ENCODE results near the gene UVRAG.

UVRAG gene

GRCh38 chr11:75814677-75815344, at the start of gene UVRAG:
Gene UVRAG, plus strand, starts transcription at chr11:75815210. Its CDS starts 198 bp downstream, at chr11:75815408.
- Histone ChIP-seq H2AFZ (ENCODE audit: low read length) (peak within 1 kb of the TSS; percentile 74), H3K27ac (ENCODE audit: low read length) (peak within 1 kb of the TSS; percentile 74; the same call in 1 of the 2 replicates), H3F3A (ENCODE audit: insufficient read depth, low read length) (peaks cover 9% of the 10 kb centered on the region; the same call in 1 of the 2 replicates), H3K4me2 (ENCODE audit: low read depth, low read length) (peak within 1 kb of the TSS; percentile 88), H3K27me3 (replicated peaks; ENCODE audit: insufficient read depth, low read length) (no peaks in the 10 kb centered on the region), H4K20me1 (ENCODE audit: insufficient read depth, low read length) (0 out of 2 replicates have a peak, but pooled peaks cover 6% of the 10 kb centered on the region), H3K9me2 (replicated peaks; ENCODE audit: insufficient read depth, low read length) (no peaks in the 10 kb centered on the region), H3K4me1 (ENCODE audit: low read length) (peaks cover 33% of the 10 kb centered on the region), H3K9ac (ENCODE audit: low read length) (peak within 1 kb of the TSS; percentile 81), H3K79me2 (ENCODE audit: low read length) (peaks cover 40% of the 10 kb centered on the region), H3K36me3 (replicated peaks; ENCODE audit: insufficient read depth, low read length) (no peaks in the 10 kb centered on the region), H3K4me3 (ENCODE audit: low read length) (peak within 1 kb of the TSS; percentile 98), H3K9me3 (replicated peaks; ENCODE audit: insufficient read depth, low read length) (no peaks in the 10 kb centered on the region)
- TF ChIP-seq EZH2phosphoT487 (IDR thresholded peaks at IDR 0.05; ENCODE audit: low read length) (no peak), CTCF (IDR thresholded peaks at IDR 0.05; ENCODE audit: low read length) (no peak), EZH2 (optimal IDR thresholded peaks at IDR 0.05; ENCODE audit: low read depth, low read length) (no peak)
- peak; percentile 97 for DNase-seq

- Histone ChIP-seq H3F3A (ENCODE audit: insufficient read depth, low read length) (no peaks in the 10 kb centered on the region; the same call in 1 of the 2 replicates), H2AFZ (ENCODE audit: low read length) (no peak overlapping the region), H3K9me2 (replicated peaks; ENCODE audit: insufficient read depth, low read length) (no peaks in the 10 kb centered on the region), H3K79me2 (ENCODE audit: low read length) (peaks cover 7% of the 10 kb centered on the region), H3K4me3 (ENCODE audit: low read length) (no peak overlapping the region), H4K20me1 (ENCODE audit: insufficient read depth, low read length) (no peaks in the 10 kb centered on the region), H3K4me1 (ENCODE audit: low read length) (peaks cover 14% of the 10 kb centered on the region), H3K4me2 (ENCODE audit: low read depth, low read length) (no peak overlapping the region), H3K9me3 (replicated peaks; ENCODE audit: insufficient read depth, low read length) (no peaks in the 10 kb centered on the region), H3K36me3 (replicated peaks; ENCODE audit: insufficient read depth, low read length) (no peaks in the 10 kb centered on the region), H3K27me3 (replicated peaks; ENCODE audit: insufficient read depth, low read length) (no peaks in the 10 kb centered on the region), H3K9ac (ENCODE audit: low read length) (no peak overlapping the region), H3K27ac (ENCODE audit: low read length) (no peak overlapping the region)
- TF ChIP-seq EZH2 (optimal IDR thresholded peaks at IDR 0.05; ENCODE audit: low read depth, low read length) (no peak), CTCF (IDR thresholded peaks at IDR 0.05; ENCODE audit: low read length) (no peak), EZH2phosphoT487 (IDR thresholded peaks at IDR 0.05; ENCODE audit: low read length) (no peak)
- no peak for DNase-seq
These were observed 48.4 kb upstream of the UVRAG start for GRCh38 chr11:75766443-75767227.

GRCh38 chr11:75767228-75767572, 47.8 kb upstream of the UVRAG start:
- Histone ChIP-seq H3K9me3 (replicated peaks; ENCODE audit: insufficient read depth, low read length) (no peaks in the 10 kb centered on the region), H3K9me2 (replicated peaks; ENCODE audit: insufficient read depth, low read length) (no peaks in the 10 kb centered on the region), H3K4me2 (ENCODE audit: low read depth, low read length) (no peak overlapping the region), H3K4me1 (ENCODE audit: low read length) (peaks cover 14% of the 10 kb centered on the region), H2AFZ (ENCODE audit: low read length) (no peak overlapping the region), H3F3A (ENCODE audit: insufficient read depth, low read length) (no peaks in the 10 kb centered on the region; the same call in 1 of the 2 replicates), H3K27me3 (replicated peaks; ENCODE audit: insufficient read depth, low read length) (no peaks in the 10 kb centered on the region), H3K27ac (ENCODE audit: low read length) (no peak overlapping the region), H4K20me1 (ENCODE audit: insufficient read depth, low read length) (no peaks in the 10 kb centered on the region), H3K4me3 (ENCODE audit: low read length) (no peak overlapping the region), H3K36me3 (replicated peaks; ENCODE audit: insufficient read depth, low read length) (no peaks in the 10 kb centered on the region), H3K9ac (ENCODE audit: low read length) (no peak overlapping the region), H3K79me2 (ENCODE audit: low read length) (peaks cover 7% of the 10 kb centered on the region)
- no peak for DNase-seq
- TF ChIP-seq EZH2 (optimal IDR thresholded peaks at IDR 0.05; ENCODE audit: low read depth, low read length): no peak
- no peak for TF ChIP-seq CTCF (IDR thresholded peaks at IDR 0.05; ENCODE audit: low read length)
- no peak for TF ChIP-seq EZH2phosphoT487 (IDR thresholded peaks at IDR 0.05; ENCODE audit: low read length)
